DMS 273 (cell line): Measurements from ENCODE around the gene YPEL1.

Experiments
- DNase-seq: peaks from one replicate; lab custom pipeline; 2025; ENCODE audit not compliant: unreplicated experiment; lab: John Stamatoyannopoulos, UW

Gene YPEL1, protein sequence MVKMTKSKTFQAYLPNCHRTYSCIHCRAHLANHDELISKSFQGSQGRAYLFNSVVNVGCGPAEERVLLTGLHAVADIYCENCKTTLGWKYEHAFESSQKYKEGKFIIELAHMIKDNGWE

DNA sequence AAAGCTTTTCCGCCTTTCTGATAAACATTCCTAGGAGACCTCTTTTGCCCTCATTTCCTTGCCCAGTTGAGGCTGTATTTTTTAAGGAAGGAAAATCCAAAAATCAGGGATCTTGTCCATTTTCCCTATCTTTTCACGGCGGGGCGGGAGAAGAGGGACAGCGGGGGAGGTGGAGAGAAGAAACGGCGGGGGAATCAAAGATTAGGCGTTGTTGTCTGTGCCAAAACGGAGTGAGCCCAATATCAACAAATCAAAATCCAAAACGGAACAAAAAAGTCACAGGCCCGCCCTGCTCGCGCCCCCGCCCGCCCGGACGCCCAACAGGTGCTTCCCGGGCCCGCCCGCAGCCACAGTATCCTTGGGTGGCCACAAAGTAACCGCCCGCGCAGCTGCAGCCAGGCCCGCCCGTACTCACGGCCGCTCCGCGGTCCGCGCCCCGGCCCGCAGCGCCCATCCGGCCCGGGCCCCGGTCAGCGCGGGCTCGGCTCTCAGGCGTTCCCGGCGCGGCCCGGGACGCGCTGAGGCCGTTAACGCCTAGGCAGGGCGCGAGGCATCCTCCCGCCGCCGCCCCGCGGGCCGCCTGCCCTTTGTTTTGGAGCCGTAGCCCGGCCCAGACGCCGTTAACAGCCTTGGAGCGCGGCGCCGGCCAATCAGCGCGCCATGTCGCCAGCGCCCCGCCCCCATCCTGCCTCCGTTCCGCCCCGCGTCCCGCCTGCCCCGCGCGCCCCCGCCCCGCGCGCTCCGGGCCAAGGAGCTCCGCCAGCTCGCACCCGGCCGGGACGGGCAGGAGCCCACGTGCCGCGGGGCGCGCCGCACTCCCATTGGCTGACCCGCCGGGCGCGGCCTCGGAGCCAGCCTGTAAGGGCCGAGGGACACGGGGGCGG is at the start of gene YPEL1:
YPEL1 (minus strand) TSS at position 595 of the 884 bp plus-strand sequence. CDS start 25,050 bp downstream, outside the sequence.
- DNase-seq, result peak; percentile 95

DNA sequence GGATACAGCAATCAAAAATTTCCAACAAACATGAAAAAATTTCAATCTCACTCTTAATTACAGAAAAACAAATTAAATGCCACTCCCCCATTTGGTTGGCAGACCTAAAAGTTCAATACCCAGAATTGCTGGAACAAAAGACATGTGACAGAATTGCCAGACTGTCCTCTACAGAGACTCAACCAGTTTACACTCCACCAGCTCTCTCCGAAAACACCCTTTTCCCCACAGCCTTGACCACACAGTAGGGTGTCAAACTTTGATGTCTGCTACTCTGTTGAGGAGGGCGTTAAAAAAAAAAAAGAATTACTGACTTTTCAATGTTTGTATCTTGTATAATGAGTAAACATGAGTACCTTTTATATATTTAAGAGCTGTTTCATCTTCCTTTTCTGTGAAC is 44.7 kb upstream of the YPEL1 start:
- DNase-seq, result no peak

DNA sequence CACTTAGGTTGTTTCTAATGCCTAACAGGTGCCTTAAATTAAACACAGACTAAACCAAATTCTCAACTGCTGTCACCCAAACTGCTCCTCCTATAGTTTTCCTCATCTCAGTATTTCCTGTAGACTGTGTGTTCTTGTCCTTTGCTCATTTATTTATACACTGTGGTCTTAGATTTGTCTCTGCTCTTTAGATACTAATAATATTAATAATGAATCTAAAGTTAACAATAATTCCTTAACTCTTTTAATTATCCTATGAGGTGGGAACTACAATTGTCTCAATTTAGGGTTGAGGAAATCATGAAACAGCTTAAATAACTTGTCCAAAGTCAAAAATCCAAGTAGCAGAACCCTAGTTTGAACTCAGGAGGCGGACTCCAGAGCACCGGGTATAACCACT is 43.9 kb upstream of the YPEL1 start:
- DNase-seq, result no peak

DNA sequence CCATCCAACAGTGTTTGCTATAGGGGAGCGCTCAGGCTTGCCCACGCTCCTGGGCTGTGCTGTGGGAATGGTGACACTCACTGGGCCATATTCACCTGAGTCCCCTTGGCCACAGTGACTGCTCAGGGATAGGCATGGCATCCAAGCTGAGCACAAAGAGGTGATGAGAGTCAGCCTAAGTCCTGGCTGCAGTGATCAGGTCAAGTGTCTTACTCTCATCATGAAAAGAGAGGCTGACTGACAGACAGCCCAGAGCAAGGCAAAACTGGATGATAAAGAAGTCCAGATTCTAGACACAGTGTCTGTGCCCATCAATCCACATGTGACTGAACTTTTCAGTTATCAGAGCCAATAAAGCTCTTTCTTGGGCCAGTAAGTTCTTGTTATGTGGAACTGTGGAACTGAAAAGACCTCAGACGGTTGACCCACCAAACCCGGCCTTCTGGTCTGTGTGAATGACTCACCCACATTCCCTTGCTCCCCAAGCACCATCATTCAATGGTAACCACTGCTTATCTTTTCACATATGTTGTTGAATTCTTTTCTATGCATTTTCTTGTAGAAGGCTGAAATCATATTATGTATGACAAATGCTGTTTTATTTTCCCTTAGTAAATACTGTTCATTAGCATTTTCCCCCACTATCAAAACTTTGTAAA is 43.2 kb upstream of the YPEL1 start:
- DNase-seq, result peak; percentile 7

DNA sequence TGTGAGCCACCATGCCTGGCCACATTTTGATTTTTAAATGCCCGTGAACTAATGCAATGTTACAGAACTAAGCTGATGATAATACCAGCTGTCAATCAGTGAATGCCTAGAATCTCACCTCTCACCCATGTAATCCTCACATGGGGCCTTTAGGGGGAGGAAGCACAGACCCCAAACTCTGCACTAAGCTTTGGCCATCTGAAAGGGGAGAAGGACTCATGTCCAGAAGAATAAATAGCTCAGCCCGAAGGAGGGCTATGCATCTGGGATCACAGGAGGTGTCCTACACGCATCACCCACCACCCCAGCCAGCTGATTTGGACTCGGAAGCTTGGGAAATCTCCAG is 36.0 kb upstream of the YPEL1 start:
- no peak for DNase-seq

DNA sequence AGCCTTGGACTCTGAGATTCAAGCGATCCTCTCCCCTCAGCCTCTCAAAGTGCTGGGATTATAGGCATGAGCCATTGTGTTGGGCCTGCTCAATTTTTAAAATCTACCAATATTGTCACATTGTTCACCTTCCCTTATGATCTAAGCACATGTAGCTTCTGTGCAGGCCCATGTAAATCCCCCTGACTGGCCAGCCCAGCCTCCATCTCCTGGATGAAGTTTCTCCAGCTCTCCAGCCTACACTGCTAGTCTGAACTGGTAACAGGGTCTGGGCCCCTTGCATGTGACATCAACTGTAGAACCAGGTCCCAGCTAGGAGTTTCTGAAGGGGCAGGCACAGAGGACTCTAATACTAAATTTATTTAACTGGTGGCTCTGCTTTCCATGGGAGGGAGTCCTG is 32.8 kb upstream of the YPEL1 start:
- no peak for DNase-seq

DNA sequence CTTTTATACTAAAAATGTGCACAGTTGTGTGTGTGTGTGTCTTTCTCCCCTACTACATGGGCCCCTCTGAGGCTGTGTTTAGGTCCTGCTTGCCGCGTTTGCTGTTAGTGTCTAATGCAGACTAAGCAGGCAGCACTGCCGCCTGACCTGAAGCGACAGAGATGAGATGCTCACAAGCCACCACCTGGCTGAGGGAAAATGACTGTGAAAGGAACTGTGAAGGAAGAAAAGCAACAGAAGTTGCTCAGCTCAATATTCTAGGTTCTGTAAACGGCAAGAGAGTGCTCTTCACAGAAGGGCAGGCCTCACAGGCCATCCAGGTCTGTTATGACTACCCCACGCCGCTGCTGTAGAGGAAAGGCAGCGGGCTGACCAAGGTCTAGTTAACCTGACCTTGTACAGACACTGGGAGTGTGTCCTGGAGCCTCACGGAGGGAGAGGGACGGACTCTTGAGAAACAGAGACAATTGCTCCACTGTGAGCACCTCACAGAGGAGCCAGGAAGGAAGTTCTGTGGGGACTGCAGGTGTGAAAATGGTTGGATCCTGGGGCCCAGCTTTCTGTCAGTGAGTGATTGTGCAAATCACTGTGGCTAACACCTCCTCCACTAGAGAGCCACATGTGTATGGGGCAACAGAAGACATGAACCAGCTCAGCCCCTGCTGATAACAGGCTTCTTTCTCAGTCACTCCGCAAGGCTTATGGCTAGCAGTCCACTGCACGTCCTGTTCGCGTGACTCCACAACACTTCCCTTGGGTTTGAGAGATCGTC is 31.3 kb upstream of the YPEL1 start:
- no peak for DNase-seq

DNA sequence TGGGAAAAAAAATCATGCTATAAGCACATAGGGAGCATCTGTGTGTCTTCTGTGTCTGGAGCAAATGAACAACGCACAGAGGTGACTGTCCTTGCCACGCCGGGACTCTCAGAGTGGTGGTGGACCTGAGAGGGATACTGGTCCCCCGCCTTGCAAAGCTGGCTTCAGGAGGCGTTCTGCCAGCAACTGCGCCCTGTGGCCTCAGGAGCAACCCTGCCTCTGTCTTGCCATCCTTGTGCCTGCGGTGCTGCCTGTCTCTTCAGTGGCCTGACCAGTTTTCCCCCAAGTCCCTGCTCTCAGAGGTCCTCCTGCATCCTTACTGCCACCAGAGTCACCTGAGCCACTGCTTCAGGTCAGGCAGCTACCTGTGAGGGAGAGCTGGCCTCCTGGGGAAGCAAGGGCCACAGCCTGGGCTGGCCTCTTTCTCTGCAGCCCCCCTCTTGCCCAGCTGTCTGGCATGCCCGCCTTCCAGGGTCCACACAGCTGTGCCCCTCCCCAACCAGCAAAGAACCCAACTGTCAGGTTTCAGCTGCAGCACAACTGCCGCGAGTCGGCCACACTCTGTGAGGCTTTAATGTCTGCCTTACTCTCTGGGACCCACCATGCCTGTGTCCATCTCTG is 30.4 kb upstream of the YPEL1 start:
- no peak for DNase-seq

DNA sequence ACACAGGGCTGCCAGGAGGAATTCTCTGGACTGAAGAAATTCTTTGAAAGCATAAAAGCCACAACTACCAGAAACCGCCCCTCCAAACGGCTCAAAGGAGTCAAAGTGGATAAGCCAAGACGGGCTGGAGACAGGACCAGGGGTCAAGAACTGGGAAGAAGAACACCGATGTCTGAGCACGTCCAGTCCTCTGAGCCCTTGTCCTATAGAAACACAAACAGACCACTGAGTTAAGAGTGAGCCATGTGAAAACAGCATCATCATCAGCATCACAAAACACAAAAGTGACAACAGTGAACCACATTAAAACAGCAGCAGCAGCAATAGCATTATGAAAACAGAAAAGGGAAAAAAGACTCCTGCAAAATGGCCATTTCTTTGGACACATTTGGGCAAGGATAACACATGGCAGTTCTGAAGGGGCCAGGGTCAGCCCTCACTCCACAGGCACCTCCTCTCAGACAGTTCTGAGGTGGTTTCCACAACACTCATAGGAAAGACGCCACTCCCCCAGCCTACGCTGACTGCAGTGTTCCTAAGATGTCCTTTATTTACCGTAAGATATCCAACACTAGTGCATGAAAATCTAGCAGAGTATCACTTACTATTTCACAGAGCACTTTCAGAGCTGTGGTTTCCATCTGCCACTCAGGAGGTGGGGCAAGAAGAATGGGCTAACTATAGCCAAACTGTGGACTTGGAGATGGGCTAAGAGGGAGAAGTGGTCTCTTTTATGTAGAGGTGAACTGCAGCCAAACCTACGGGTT is 28.6 kb upstream of the YPEL1 start:
- no peak for DNase-seq

DNA sequence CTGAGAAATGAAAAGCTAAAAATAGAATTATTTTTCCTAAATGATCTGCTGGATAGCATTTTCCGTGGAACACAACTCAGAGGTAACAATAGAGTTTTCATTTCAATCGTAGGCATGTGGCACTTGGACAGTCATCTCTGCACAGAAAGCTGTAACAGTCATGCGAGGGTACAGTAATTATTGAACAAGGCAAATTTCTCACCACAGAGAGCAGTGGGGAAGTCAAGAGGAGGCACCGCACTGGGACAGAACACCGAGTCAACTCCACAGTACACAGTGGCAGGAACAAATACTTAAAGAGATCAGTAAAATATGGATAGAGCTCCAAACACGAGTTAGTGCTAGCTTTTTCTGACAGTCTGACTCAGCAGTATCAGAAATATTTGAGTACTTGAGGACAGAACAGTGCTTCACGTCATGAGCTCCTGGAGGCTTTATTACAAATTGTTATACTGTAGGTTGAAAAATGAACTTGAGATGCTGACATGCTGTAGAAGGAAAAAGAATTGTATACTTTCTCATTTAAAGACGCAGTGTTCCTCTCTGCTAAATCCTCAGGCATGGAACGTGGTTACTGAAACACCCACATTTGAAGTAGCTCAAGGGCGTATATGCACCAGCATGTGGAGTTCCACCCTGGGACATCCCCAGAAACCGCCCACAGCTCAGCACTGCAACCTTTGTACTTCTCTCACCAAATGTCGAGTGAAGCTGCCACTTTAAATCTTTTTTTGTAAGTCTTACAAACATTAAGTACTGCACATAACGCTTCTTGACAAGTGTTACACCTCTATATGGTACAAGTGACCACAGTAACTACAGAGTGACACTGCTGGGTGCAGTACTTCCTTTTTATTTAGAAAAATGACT is 27.4 kb upstream of the YPEL1 start:
- no peak for DNase-seq

DNA sequence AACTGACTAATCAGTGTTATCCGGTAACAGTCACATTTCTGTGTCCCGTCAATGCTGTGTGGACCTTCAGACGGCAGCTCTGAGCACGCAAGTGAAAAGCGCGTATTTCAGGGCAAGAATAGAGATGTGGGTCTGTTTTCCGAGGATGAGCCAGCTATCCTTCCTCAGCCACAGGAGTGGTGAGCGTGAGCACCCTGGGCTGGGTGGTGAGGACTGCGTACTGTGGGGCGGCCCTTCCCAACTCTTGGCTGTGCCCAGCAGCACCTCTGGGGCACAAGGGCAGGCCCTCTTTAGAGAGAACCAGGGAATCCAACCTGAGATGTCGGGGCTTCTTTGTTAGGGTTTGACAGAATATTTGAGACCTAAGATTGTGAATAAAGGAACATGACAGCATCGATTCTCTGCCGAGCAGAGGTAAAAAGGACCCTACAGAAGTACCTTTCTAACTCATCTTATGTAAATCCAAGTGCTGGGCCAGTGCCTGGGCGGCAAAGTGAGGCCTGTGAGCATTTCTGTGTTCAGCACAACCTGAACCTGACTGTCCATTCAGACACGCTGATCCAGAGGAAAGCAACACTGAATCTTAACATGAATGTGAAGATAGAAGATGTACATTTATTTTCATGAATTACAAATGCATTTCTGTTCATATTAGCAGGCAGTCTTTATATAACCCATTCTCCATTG is 26.5 kb upstream of the YPEL1 start:
- no peak for DNase-seq

DNA sequence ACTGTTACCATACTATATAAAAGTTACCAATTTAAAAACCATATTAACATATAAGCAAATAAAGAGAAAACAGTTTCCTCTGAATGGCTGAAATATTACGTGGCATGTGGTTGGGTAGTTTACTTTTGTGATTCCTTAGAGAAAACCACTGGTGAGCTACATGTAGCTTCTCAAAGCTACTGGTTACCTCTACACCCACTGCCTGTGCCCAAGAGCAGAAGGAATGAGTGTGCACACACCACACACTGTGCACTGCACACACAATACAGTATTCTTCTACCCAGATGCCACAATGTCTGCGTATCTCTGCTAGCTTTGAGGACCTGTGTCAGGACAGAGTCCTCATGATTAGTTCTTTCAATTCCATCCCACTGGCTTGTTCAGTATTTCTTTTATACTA is 25.5 kb upstream of the YPEL1 start:
- DNase-seq, result no peak

DNA sequence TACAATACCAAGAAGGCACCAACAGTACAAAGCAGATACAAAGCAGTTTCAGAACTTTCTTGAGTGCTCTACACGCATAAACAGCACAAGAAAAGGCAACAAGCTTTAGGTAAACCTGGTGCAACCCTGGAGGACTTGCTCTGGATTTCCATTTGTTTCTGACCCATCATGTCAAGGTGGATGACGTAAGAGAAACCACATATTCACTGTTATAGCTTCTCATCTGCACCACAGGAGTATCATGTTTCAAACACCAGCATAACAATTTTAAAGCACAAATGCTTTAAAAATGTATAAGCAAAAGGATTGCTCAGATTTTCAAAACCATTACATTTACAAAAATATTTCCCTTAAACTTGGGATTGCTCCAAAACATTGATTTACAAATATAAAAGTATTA is 25.0 kb upstream of the YPEL1 start:
- no peak for DNase-seq

DNA sequence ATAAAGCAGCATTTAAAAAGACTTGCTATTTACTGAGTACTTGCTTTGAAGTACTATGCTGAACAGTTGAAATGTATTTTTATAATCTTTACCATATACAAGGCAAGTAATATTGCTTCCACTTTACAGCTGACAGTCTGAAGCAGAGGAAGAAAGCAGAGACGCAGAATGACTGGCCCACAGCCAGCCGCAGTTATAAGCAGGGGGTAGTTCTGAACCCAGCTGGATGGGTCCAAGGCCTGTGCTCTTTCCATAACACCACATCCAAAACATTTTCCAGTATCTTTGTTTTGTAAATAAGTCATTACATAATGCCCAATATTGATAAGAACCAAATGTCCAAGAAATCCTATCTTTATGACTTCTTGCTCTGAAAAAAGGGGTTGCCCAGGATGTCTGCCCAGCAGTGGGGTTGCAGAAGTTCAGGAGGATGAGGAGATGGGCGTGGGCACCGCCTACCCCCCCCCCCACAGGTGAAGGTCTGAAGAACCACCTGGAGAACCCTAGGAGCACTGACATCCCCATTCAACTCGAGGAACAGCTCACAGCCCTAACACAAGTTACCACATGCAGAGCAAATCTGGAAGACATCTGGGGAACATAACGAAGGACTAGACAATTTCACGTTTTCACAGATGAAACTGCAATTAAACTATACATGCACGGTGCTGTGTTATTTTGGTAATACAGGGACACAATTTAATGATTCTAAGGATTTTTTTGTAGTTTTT is 24.2 kb upstream of the YPEL1 start:
- DNase-seq, result no peak

DNA sequence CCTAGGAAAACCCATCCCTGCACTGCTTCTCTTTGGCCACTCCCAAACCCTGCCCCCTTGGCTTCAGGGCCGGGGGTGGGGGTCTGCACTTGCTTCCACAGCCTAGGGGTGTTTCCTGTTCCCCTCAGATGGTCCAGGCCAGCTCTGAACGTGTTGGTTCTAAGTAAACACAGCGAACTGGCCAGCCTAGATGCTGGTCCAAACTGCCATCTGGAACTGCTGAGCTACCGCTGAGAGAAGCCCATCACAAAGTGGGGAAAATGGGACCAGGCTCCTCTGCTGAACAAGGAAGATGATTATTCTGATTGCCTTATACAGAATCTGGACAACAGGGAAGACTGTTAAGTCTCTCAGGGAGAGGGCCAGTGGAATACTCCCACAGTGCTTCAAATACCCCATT is 23.5 kb upstream of the YPEL1 start:
- no peak for DNase-seq

DNA sequence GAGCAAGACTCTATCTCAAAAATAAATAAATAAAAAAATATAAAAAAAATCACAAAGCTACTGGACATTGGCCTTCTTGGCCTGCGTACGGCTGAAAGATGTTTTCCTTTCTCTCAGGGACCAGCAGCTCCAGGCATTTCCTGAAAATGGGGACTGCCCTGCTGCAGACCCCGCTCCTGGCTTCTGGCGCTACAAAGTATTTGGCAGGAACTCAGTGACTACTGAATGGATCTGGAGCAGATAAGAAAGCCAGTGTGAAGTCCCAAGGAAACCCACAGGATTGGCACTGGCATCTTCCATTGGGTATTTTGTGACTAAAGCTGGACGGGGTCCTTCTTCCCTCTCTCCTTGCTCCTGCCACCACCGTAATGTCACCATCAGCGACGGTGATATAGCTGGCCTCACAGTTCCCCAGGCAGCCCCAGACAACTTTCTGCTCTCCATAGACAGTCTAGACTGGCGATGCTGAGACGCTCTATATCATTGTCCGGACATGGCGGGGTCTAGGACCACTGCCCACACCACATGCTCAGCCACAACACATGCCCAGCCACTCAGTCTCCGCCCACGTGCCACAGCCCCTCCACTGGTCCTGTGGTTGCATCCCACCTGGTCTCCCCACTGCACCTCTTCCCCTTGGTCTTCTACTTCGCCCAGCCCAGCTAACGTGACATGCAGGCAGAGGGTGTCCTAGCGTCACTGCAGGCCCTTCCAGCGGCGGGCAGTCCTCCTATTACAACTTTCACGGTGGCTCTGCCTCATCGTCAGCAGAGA is 22.7 kb upstream of the YPEL1 start:
- no peak for DNase-seq

DNA sequence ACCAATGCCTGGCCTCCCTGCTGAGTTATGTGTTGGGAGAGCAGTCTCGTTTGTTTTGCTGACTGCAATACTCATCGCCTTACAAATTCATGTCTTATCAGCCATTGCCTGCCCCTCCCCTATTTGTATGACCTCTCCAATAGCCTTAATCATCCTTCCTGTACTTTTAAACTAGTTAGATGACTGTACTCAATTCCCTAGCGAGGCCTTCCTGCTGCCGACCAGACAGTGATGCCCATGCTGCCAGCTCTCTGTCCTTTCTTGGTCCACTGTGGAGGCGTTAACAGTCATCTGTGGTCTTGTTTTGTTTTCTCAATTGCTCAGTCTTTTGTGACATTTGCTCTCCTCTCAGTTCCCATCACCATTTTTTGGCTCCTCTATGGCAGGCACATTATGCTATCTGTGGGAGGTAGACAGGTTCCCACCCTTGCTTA is 20.3 kb upstream of the YPEL1 start:
- DNase-seq, result no peak
